ENCODE data around the gene PIEZO1. TPM values are rescaled to one million over a fixed set of nuclear protein-coding genes. Genes with fewer than 3 reads are reported as not detected.
"Not testable (repeated sequence)": the region's sequence is repeated elsewhere in the genome, so short reads cannot be mapped to it uniquely, and the experiment has no call there.

The PIEZO1 gene
- total and polyA plus RNA-seq, 2 experiments from 2014 or later, result 30.4 to 70.1 TPM

GRCh38 chr16:88772871-88773811 lies 11.9 kb downstream of the PIEZO1 start (continued):
- no peak for TF ChIP-seq EZH2phosphoT487 (IDR thresholded peaks at IDR 0.05; ENCODE audit: unreplicated experiment)

DNA sequence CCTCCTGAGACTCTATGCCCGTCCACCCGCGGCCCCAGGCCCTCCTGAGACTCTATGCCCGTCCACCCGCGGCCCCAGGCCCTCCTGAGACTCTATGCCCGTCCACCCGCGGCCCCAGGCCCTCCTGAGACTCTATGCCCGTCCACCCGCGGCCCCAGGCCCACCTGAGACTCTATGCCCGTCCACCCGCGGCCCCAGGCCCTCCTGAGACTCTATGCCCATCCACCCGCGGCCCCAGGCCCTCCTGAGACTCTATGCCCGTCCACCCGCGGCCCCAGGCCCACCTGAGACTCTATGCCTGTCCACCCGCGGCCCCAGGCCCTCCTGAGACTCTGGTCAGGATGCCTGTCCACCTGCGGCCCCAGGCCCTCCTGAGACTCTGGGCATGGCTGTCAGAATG lies 13.2 kb downstream of the PIEZO1 start:
- peaks cover 37% of the 10 kb centered on the region for H3K4me1 ChIP-seq (ENCODE audit: insufficient read depth)
- not testable (repeated sequence) for H3K9me2 ChIP-seq (ENCODE audit: insufficient read depth); H3K4me3 Mint-ChIP-seq; H3K4me3 ChIP-seq; ATAC-seq; H3K27ac ChIP-seq (ENCODE audit: low read depth); H3K27ac Mint-ChIP-seq; DNase-seq (ENCODE audit: low spot score); H3K36me3 Mint-ChIP-seq (ENCODE audit: low read depth); H4K20me1 ChIP-seq (replicated peaks; ENCODE audit: insufficient read depth); H3K4me2 ChIP-seq; H3K27me3 ChIP-seq (ENCODE audit: insufficient read depth); H2AFZ ChIP-seq; H3K36me3 ChIP-seq (ENCODE audit: insufficient read depth); H3K9me3 Mint-ChIP-seq
- H3K4me1 Mint-ChIP-seq, result peaks cover 35% of the 10 kb centered on the region
- peaks cover 25% of the 10 kb centered on the region for H3K27me3 Mint-ChIP-seq (ENCODE audit: insufficient read depth, low read depth, poor library complexity)
- H3K79me2 ChIP-seq (replicated peaks; ENCODE audit: insufficient read depth), result peaks cover 45% of the 10 kb centered on the region
- H3F3A ChIP-seq (replicated peaks; ENCODE audit: low read depth), result peaks cover 12% of the 10 kb centered on the region; the same call in 1 of the 2 replicates

- no peak overlapping the region for H3K4me3 ChIP-seq
- DNase-seq (ENCODE audit: low spot score) (no peak), ATAC-seq (no peak)
- H3K4me2 ChIP-seq, result 0 out of 2 replicates have a peak overlapping the region, but pooled peaks have one; percentile 26
- H2AFZ ChIP-seq, result no peak overlapping the region
- no peaks in the 10 kb centered on the region for H3K36me3 ChIP-seq (ENCODE audit: insufficient read depth)
- H3K9me2 ChIP-seq (ENCODE audit: insufficient read depth), result no peaks in the 10 kb centered on the region
- H3K36me3 Mint-ChIP-seq (ENCODE audit: low read depth), result no peaks in the 10 kb centered on the region
- H3K27ac ChIP-seq (ENCODE audit: low read depth), result no peak overlapping the region
- no peak overlapping the region for H3K4me3 Mint-ChIP-seq
- no peaks in the 10 kb centered on the region; the same call in 2 of the 3 replicates for H3K9me3 Mint-ChIP-seq
- H3K79me2 ChIP-seq (replicated peaks; ENCODE audit: insufficient read depth), result peaks cover 48% of the 10 kb centered on the region
- H4K20me1 ChIP-seq (replicated peaks; ENCODE audit: insufficient read depth), result no peaks in the 10 kb centered on the region
- peaks cover 13% of the 10 kb centered on the region; the same call in 1 of the 2 replicates for H3F3A ChIP-seq (replicated peaks; ENCODE audit: low read depth)
- H3K4me1 ChIP-seq (ENCODE audit: insufficient read depth), result peaks cover 37% of the 10 kb centered on the region
- H3K27me3 ChIP-seq (ENCODE audit: insufficient read depth), result no peaks in the 10 kb centered on the region
- peaks cover 35% of the 10 kb centered on the region for H3K4me1 Mint-ChIP-seq
- no peak overlapping the region for H3K27ac Mint-ChIP-seq
- peaks cover 23% of the 10 kb centered on the region for H3K27me3 Mint-ChIP-seq (ENCODE audit: insufficient read depth, low read depth, poor library complexity)
- TF ChIP-seq EZH2phosphoT487 (IDR thresholded peaks at IDR 0.05; ENCODE audit: unreplicated experiment) (no peak), CREB1 (CRISPR knock-in tag; IDR thresholded peaks at IDR 0.05; ENCODE audit: low read depth) (no peak), EZH2 (IDR thresholded peaks at IDR 0.05; ENCODE audit: low read depth, unreplicated experiment) (no peak), ETS1 (IDR thresholded peaks at IDR 0.05) (no peak), REST (IDR thresholded peaks at IDR 0.05; ENCODE audit: unreplicated experiment) (no peak), ZNF114 (CRISPR knock-in tag; IDR thresholded peaks at IDR 0.05) (no peak), ZNF462 (CRISPR knock-in tag; IDR thresholded peaks at IDR 0.05) (no peak)
These were observed 13.7 kb downstream of the PIEZO1 start for GRCh38 chr16:88771294-88771772.

All from GM23338 (cell line).